GM12864 (cell line): ENCODE results near the gene SPRR1A.
A peak's percentile ranks its signal among the peaks of the same experiment; 100 is the strongest.

Experiments used
- DNase-seq: peaks from one replicate; pipeline ENCODE4 v3.0.0-alpha.2; 2011; ENCODE audit warnings: low read depth
- H3K4me3 ChIP-seq: 2 replicates; pipeline ENCODE4 v1.5.1; 2011; ENCODE audit warnings: mild to moderate bottlenecking, low read depth, low read length, control low read depth
- TF ChIP-seq, protein P1 (sequence below): IDR thresholded peaks from 2 replicates; pipeline ENCODE4 v1.5.1; 2011; ENCODE audit warnings: low read depth, mild to moderate bottlenecking, moderate library complexity, low read length, control low read depth, inconsistent platforms; ENCODE audit errors: missing control alignments

SPRR1A gene

DNA sequence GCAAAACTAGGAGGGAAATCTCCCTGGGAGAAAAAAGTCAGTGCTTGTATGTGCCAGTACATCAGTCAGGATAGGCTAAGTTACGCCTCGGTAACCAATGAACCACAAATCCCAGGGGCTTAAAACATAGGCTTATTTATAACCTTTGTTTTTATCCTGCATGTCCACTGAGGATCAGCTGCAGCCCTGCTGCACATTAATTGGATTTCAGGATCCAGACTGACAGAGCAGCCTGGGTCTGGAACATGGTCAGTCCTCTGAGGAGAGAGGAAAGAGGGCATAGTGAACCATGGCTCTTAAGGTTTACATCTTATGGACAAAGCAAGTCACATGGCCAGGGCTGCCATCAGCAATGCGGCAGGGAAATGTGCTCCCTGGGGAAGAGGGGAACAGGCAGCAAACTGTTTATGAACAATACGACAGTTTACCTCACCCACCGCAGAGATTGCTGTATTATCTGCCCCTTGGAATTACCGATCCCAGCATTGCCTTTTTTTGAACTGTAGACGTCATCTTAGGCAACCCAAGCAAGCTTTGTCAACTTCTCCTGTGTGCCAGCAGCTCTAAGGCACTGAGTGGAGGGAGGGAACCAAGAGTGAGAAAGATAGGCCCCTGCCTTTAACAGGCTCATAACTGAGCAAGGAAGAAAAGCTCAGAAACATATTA is 22.5 kb upstream of the SPRR1A start:
- H3K4me3 ChIP-seq: no peak overlapping the region
- TF ChIP-seq, protein P1, sequence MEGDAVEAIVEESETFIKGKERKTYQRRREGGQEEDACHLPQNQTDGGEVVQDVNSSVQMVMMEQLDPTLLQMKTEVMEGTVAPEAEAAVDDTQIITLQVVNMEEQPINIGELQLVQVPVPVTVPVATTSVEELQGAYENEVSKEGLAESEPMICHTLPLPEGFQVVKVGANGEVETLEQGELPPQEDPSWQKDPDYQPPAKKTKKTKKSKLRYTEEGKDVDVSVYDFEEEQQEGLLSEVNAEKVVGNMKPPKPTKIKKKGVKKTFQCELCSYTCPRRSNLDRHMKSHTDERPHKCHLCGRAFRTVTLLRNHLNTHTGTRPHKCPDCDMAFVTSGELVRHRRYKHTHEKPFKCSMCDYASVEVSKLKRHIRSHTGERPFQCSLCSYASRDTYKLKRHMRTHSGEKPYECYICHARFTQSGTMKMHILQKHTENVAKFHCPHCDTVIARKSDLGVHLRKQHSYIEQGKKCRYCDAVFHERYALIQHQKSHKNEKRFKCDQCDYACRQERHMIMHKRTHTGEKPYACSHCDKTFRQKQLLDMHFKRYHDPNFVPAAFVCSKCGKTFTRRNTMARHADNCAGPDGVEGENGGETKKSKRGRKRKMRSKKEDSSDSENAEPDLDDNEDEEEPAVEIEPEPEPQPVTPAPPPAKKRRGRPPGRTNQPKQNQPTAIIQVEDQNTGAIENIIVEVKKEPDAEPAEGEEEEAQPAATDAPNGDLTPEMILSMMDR: no peak
- DNase-seq: no peak

- TF ChIP-seq, protein P1: no peak
- no peak for DNase-seq
- no peak overlapping the region for H3K4me3 ChIP-seq
Observed at GRCh38 chr1:152962876-152963415, 20.9 kb upstream of the SPRR1A start.

- DNase-seq: no peak
- H3K4me3 ChIP-seq: no peak overlapping the region
- TF ChIP-seq, protein P1: no peak
Observed at GRCh38 chr1:152964536-152964935, 19.3 kb upstream of the SPRR1A start.

GRCh38 chr1:152965853-152966252 is 18.0 kb upstream of the SPRR1A start:
- TF ChIP-seq, protein P1: no peak
- no peak overlapping the region for H3K4me3 ChIP-seq
- DNase-seq: no peak

- TF ChIP-seq, protein P1: no peak
- peak; percentile 13 for DNase-seq
- no peak overlapping the region for H3K4me3 ChIP-seq
Observed at GRCh38 chr1:152967201-152967600, 16.7 kb upstream of the SPRR1A start.

- H3K4me3 ChIP-seq: no peak overlapping the region
- TF ChIP-seq, protein P1: no peak
- DNase-seq: peak; percentile 47
Observed at GRCh38 chr1:152968248-152968647, 15.6 kb upstream of the SPRR1A start.

- DNase-seq: no peak
- H3K4me3 ChIP-seq: no peak overlapping the region
- TF ChIP-seq, protein P1: no peak
Observed at GRCh38 chr1:152969036-152969435, 14.8 kb upstream of the SPRR1A start.
